ENCODE measurements around the gene PAMR1. TPM values are rescaled to one million over a fixed set of nuclear protein-coding genes. Genes with fewer than 3 reads are reported as not detected.
A peak's percentile ranks its signal among the peaks of the same experiment; 100 is the strongest.

Gene PAMR1
- total and polyA plus RNA-seq, 2 donors from 2014 or later, result 2.2 to 2.4 TPM

DNA sequence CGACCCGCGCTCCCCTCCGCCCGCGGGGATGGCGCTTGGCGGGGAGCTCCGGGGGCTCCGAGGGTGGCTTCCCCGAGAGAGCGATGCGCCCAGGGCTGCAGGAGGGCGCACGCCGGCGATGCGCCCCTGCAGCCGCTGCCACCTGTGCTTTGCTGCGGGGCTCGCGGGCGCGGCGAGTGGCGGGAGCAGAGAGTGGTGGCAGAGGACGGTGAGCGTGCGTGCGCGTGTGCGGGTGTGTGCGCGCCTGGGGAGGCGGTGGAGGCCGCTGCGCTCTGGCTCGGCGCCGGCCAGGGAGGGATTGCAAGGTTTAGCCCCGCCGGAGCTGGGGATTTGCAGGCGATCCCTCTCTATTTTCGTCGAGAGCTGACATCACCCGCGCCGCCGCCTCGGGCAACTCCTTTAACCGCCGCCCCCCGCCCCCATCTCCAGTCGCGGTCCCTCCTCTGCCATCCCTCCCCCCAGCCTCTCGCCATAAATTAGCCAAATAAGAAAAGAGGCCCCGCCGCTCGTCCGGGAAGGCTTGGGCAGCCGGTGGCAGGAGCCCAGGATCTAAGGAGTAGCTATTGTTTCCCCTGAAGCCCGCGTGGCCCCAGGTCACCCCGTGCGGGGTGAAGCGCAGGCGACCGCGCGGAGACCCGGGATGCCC lies 106.1 kb downstream of the PAMR1 start, which contains the start of gene SLC1A2:
Gene SLC1A2, minus strand, starts transcription at position 375 of the 646 bp plus-strand sequence. CDS start 592 bp downstream, outside the sequence.
- intact Hi-C loops (cut with DNase I), result no loop called here
- TF ChIP-seq, protein P1, sequence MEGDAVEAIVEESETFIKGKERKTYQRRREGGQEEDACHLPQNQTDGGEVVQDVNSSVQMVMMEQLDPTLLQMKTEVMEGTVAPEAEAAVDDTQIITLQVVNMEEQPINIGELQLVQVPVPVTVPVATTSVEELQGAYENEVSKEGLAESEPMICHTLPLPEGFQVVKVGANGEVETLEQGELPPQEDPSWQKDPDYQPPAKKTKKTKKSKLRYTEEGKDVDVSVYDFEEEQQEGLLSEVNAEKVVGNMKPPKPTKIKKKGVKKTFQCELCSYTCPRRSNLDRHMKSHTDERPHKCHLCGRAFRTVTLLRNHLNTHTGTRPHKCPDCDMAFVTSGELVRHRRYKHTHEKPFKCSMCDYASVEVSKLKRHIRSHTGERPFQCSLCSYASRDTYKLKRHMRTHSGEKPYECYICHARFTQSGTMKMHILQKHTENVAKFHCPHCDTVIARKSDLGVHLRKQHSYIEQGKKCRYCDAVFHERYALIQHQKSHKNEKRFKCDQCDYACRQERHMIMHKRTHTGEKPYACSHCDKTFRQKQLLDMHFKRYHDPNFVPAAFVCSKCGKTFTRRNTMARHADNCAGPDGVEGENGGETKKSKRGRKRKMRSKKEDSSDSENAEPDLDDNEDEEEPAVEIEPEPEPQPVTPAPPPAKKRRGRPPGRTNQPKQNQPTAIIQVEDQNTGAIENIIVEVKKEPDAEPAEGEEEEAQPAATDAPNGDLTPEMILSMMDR (IDR thresholded peaks at IDR 0.05; ENCODE audit: borderline replicate concordance, extremely low read depth, insufficient read depth), result no peak
- no peak within 1 kb of the TSS for H3K9ac ChIP-seq (ENCODE audit: low read length in 3 of 3)
- no peaks in the 10 kb centered on the region for H3K36me3 ChIP-seq (ENCODE audit: control insufficient read depth in 2 of 3, insufficient read depth in 3 of 3, low read length in 3 of 3)
- H3K4me1 ChIP-seq (ENCODE audit: control insufficient read depth in 2 of 3, insufficient read depth in 2 of 3, low read depth in 1 of 3, low read length in 3 of 3), result peaks cover 0 to 3% (median 0%) of the 10 kb centered on the region in 3 donors
- H3K27me3 ChIP-seq (ENCODE audit: control insufficient read depth, insufficient read depth, low read length), result peaks cover 29% of the 10 kb centered on the region
- no peak within 1 kb of the TSS for H3K27ac ChIP-seq (ENCODE audit: low read depth in 2 of 2, low read length in 2 of 2)
- DNase-seq, result peak in 4 of 5 donors; percentile 29 to 77 (median 56)
- FAIRE-seq, result no peak
- H3K4me3 ChIP-seq (ENCODE audit: low read length in 3 of 3), result peak within 1 kb of the TSS in 1 of 3 donors; percentile 32
- no peaks in the 10 kb centered on the region for H3K9me3 ChIP-seq (ENCODE audit: control insufficient read depth in 2 of 3, insufficient read depth in 1 of 3, low read length in 3 of 3)

DNA sequence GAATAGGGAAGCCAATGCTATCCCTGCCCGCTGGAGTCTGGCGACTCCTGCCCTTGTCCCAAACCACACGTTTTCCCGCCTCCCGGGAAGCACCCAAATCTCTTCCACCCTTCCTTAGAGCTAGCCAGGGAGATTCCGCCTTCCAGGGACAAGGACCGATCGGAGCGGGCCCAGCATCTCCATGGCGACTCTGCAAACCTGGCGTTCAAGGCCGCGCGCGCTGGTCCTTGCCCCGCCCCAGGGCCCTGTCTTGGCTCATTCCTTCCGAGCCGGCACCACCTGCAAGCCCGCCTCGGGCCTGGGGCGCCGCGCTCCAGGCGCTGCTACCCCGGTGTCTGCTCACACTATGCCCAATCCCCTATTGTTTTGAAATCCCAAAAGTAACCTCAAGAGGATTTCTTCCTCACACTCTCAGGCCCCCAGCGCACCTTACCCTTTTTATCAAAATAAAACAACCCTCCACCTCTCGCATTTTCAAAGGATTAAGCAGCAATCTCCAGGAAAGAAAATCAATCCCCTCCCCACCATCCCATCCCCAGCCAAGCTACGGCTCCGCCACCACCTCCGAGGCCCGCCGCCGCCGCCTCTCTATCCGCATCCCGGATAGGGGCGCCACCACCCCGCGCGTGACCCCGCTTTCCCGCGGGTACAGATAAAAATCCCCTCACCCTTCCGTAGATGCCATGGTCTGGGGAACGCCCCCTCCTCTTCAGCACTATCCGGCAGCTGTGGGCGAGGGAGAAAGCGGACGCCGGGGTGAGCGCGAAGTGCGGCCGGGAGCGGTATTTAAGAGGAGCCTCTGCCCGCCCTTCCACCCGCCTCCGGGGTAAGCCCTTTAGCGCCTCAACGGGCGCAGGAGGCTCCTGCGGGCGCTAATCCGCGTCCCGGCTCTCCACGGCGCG lies 106.9 kb downstream of the PAMR1 start:
- FAIRE-seq (no peak), DNase-seq (peak in 4 of 5 donors; percentile 33 to 63 (median 40))
- peaks cover 0 to 3% (median 0%) of the 10 kb centered on the region in 3 donors for H3K4me1 ChIP-seq (ENCODE audit: control insufficient read depth in 2 of 3, insufficient read depth in 2 of 3, low read depth in 1 of 3, low read length in 3 of 3)
- no peak overlapping the region for H3K9ac ChIP-seq (ENCODE audit: low read length in 3 of 3)
- H3K27ac ChIP-seq (ENCODE audit: low read depth in 2 of 2, low read length in 2 of 2), result no peak overlapping the region
- intact Hi-C loops (cut with DNase I), result no loop called here
- peaks cover 29% of the 10 kb centered on the region for H3K27me3 ChIP-seq (ENCODE audit: control insufficient read depth, insufficient read depth, low read length)
- peak overlapping the region in 1 of 3 donors; percentile 17 for H3K4me3 ChIP-seq (ENCODE audit: low read length in 3 of 3)
- H3K36me3 ChIP-seq (ENCODE audit: control insufficient read depth in 2 of 3, insufficient read depth in 3 of 3, low read length in 3 of 3), result no peaks in the 10 kb centered on the region
- TF ChIP-seq, protein P1 (IDR thresholded peaks at IDR 0.05; ENCODE audit: borderline replicate concordance, extremely low read depth, insufficient read depth), result no peak
- H3K9me3 ChIP-seq (ENCODE audit: control insufficient read depth in 2 of 3, insufficient read depth in 1 of 3, low read length in 3 of 3), result no peaks in the 10 kb centered on the region

DNA sequence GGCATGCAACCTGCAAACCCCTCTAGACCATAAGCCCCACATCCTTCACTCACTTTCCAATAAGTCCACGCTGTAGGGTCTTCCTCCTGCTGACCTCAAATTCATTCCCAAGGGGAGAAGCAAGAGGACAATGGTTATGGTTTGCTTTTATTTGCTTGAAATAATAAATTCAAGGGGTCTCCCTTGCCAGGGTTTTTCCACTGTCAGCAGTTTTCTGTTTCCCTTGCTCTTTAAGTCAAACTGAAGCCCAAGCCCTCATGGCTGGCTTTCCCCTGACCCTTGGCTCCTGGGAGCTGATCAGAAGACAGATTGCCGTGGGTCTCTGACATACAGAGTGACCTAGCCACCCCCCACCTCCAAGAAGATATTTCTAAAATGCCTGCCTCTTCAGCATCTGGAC lies 109.9 kb downstream of the PAMR1 start:
- no peak overlapping the region for H3K4me3 ChIP-seq (ENCODE audit: low read length in 3 of 3)
- no peak for FAIRE-seq
- H3K36me3 ChIP-seq (ENCODE audit: control insufficient read depth in 2 of 3, insufficient read depth in 3 of 3, low read length in 3 of 3), result no peaks in the 10 kb centered on the region
- DNase-seq, result no peak
- TF ChIP-seq, protein P1 (IDR thresholded peaks at IDR 0.05; ENCODE audit: borderline replicate concordance, extremely low read depth, insufficient read depth), result no peak
- no peak overlapping the region for H3K27ac ChIP-seq (ENCODE audit: low read depth in 2 of 2, low read length in 2 of 2)
- intact Hi-C loops (cut with DNase I), result no loop called here
- H3K4me1 ChIP-seq (ENCODE audit: control insufficient read depth in 2 of 3, insufficient read depth in 2 of 3, low read depth in 1 of 3, low read length in 3 of 3), result peaks cover 0 to 3% (median 0%) of the 10 kb centered on the region in 3 donors
- peaks cover 18% of the 10 kb centered on the region for H3K27me3 ChIP-seq (ENCODE audit: control insufficient read depth, insufficient read depth, low read length)
- no peak overlapping the region for H3K9ac ChIP-seq (ENCODE audit: low read length in 3 of 3)
- no peaks in the 10 kb centered on the region for H3K9me3 ChIP-seq (ENCODE audit: control insufficient read depth in 2 of 3, insufficient read depth in 1 of 3, low read length in 3 of 3)
